ENCODE results near the gene CFAP206. TPM values are rescaled to one million over a fixed set of nuclear protein-coding genes. Genes with fewer than 3 reads are reported as not detected.
A peak's percentile ranks its signal among the peaks of the same experiment; 100 is the strongest.

The CFAP206 gene
- total and polyA plus RNA-seq, 7 experiments from 2014 or later, result not detected

DNA sequence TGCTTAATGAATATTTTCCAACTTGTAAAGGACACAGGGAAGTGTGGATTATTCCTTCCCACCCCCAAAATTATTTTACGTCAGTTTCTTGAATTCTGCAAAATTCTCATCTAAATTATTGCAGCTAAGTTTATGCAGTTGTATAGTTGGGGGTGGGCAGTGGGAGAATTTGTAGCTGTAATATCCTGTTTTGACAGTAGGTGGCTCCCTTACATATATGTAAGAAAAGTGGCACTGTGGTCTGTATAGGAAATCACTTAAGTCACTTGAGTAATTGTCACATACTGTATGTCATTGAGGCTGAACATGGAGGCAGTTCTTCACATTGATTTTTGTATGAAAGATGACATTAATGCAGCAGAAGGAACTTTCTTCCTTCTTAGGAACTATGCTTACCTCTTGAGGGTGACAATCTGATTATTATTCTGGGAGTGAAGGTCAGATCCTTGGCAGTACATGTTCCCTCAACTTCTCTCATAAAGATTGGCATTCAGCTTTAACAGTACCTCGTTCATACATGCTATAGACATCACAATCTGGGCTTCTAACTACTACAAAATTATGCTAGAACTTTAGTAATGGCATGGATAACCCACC lies 14.6 kb upstream of the CFAP206 start:
- Mint-ChIP-seq H3K27ac (no peak overlapping the region), H3K4me1 (peaks cover 0 to 3% (median 0%) of the 10 kb centered on the region in 7 donors), H3K9me3 (no peaks in the 10 kb centered on the region), H3K27me3 (no peaks in the 10 kb centered on the region), H3K36me3 (no peaks in the 10 kb centered on the region), H3K4me3 (no peak overlapping the region)
- H3K4me1 ChIP-seq (ENCODE audit: control insufficient read depth in 2 of 2, insufficient read depth in 2 of 2, low read length in 2 of 2), result no peaks in the 10 kb centered on the region
- no peak overlapping the region for H3K4me3 ChIP-seq (ENCODE audit: low read length)
- ChIA-PET CTCF (interaction anchor here (0.6 to 2.5 kb wide), 11 partner anchors 8 to 1480 kb away, joined by 3 to 19 read pairs (median 4); partner anchors contain the start of gene CFAP206), POLR2A (no interaction called here)
- DNase-seq (peak in 7 of 9 donors; percentile 43 to 63 (median 62)), ATAC-seq (peak; percentile 96)
- H3K27ac ChIP-seq (ENCODE audit: low read depth, low read length), result no peak overlapping the region
- no peaks in the 10 kb centered on the region for H3K36me3 ChIP-seq (ENCODE audit: control insufficient read depth in 2 of 3, insufficient read depth in 3 of 3, low read length in 3 of 3)
- intact Hi-C loops (cut with micrococcal nuclease), result loop anchor here (1.0 to 10.0 kb wide), 14 partner anchors 14 to 1477 kb away; partner anchors contain the start of genes AKIRIN2 (in 1 of the 2), CFAP206 (in 1 of the 2), CNR1 (in 1 of the 2) and SLC35A1 (in 1 of the 2)
- no peaks in the 10 kb centered on the region for H3K9me3 ChIP-seq (ENCODE audit: control insufficient read depth in 2 of 3, low read length in 3 of 3)
- H3K27me3 ChIP-seq (ENCODE audit: control insufficient read depth in 2 of 2, insufficient read depth in 2 of 2, low read length in 2 of 2), result no peaks in the 10 kb centered on the region

DNA sequence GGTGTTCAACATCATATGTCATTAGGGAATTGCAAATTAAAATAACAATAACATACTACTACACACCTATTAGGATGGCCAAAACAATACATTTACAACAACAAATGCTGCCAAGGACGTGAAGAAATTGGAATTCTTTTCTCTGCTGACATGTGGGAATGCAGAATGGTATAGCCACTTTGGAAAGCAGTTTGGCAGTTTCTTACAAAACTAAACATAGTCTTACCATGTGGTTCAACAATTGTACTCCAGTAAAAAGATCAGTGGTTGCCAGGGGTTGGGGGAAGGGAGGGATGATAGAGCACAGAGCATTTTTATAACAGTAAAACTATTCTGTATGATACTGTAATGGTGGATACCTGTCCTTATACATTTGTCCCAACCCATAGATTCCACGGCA lies 12.3 kb upstream of the CFAP206 start:
- H3K27ac Mint-ChIP-seq, result no peak overlapping the region
- peaks cover 0 to 3% (median 0%) of the 10 kb centered on the region in 7 donors for H3K4me1 Mint-ChIP-seq
- no peak for DNase-seq
- Histone ChIP-seq H3K9me3 (ENCODE audit: control insufficient read depth in 2 of 3, low read length in 3 of 3) (no peaks in the 10 kb centered on the region), H3K27me3 (ENCODE audit: control insufficient read depth in 2 of 2, insufficient read depth in 2 of 2, low read length in 2 of 2) (no peaks in the 10 kb centered on the region), H3K4me1 (ENCODE audit: control insufficient read depth in 2 of 2, insufficient read depth in 2 of 2, low read length in 2 of 2) (no peaks in the 10 kb centered on the region), H3K27ac (ENCODE audit: low read depth, low read length) (no peak overlapping the region), H3K4me3 (ENCODE audit: low read length) (no peak overlapping the region), H3K36me3 (ENCODE audit: control insufficient read depth in 2 of 3, insufficient read depth in 3 of 3, low read length in 3 of 3) (no peaks in the 10 kb centered on the region)
- no peak for ATAC-seq
- intact Hi-C loops (cut with micrococcal nuclease), result loop anchor here (10.0 kb wide), 2 partner anchors 439 to 769 kb away; partner anchors contain the start of gene CNR1 (in 1 of the 2)
- no peak overlapping the region for H3K4me3 Mint-ChIP-seq
- CTCF ChIA-PET, result no interaction called here
- peaks cover 0 to 6% (median 0%) of the 10 kb centered on the region in 5 donors for H3K36me3 Mint-ChIP-seq
- H3K9me3 Mint-ChIP-seq, result no peaks in the 10 kb centered on the region
- POLR2A ChIA-PET, result no interaction called here
- no peaks in the 10 kb centered on the region for H3K27me3 Mint-ChIP-seq

DNA sequence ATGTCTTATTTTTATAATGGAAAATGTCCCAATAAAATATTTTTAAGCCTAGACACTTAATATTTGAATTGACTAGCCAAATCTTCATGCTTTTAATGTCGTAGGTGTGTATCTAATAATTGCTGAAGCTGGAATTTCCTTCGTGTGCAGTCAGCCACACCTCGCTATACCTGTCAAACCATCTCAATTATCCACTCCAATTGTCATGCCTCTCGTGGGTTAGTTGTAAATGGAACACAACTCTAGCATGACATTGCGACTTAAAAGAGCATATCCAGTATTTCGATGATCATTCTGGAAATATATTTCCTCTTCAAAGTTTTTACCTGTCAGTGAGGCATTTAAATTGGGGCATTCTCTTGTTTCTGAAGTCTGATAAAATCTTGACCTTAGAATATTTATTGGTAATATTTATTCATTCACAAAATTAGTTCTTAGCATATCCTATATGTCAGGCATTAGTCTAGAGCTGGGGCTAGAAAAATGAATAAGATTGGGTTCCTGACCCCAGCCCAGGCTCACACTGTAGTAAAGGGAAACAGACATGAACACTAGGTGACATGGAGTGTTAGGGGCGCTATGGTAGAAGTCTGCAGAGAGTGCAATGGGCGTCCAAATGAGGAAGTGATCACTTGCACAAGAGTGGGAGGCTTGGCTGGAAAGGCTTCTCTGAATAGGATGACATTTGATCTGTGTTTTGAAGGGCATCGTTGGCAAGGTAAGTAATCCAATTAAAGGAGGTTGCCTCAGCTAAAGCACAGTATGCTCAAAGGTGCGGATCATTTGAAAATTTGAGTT lies 11.0 kb upstream of the CFAP206 start:
- intact Hi-C loops (cut with micrococcal nuclease), result loop anchor here (10.0 kb wide), 2 partner anchors 438 to 768 kb away; partner anchors contain the start of gene CNR1 (in 1 of the 2)
- ATAC-seq (no peak), DNase-seq (no peak)
- no peak overlapping the region for H3K4me3 Mint-ChIP-seq
- no peaks in the 10 kb centered on the region for H3K27me3 Mint-ChIP-seq
- Histone ChIP-seq H3K9me3 (ENCODE audit: control insufficient read depth in 2 of 3, low read length in 3 of 3) (no peaks in the 10 kb centered on the region), H3K36me3 (ENCODE audit: control insufficient read depth in 2 of 3, insufficient read depth in 3 of 3, low read length in 3 of 3) (no peaks in the 10 kb centered on the region), H3K4me1 (ENCODE audit: control insufficient read depth in 2 of 2, insufficient read depth in 2 of 2, low read length in 2 of 2) (no peaks in the 10 kb centered on the region), H3K27ac (ENCODE audit: low read depth, low read length) (no peak overlapping the region), H3K27me3 (ENCODE audit: control insufficient read depth in 2 of 2, insufficient read depth in 2 of 2, low read length in 2 of 2) (no peaks in the 10 kb centered on the region), H3K4me3 (ENCODE audit: low read length) (no peak overlapping the region)
- H3K36me3 Mint-ChIP-seq, result peaks cover 0 to 6% (median 0%) of the 10 kb centered on the region in 5 donors
- CTCF ChIA-PET, result no interaction called here
- H3K27ac Mint-ChIP-seq, result no peak overlapping the region
- H3K4me1 Mint-ChIP-seq, result peaks cover 0 to 3% (median 0%) of the 10 kb centered on the region in 7 donors
- H3K9me3 Mint-ChIP-seq, result no peaks in the 10 kb centered on the region
- POLR2A ChIA-PET, result no interaction called here

- ChIA-PET POLR2A (no interaction called here), CTCF (interaction anchor here (0.6 kb wide), 2 partner anchors 16 to 1974 kb away, joined by 3 to 5 read pairs; no protein-coding TSS in a partner anchor)
- DNase-seq (no peak), ATAC-seq (no peak)
- H3K27ac ChIP-seq (ENCODE audit: low read depth, low read length), result no peak overlapping the region
- H3K36me3 ChIP-seq (ENCODE audit: control insufficient read depth in 2 of 3, insufficient read depth in 3 of 3, low read length in 3 of 3), result no peaks in the 10 kb centered on the region
- Mint-ChIP-seq H3K27ac (no peak overlapping the region), H3K9me3 (no peaks in the 10 kb centered on the region), H3K4me3 (no peak overlapping the region), H3K4me1 (peaks cover 0 to 3% (median 0%) of the 10 kb centered on the region in 7 donors), H3K36me3 (peaks cover 0 to 6% (median 0%) of the 10 kb centered on the region in 5 donors), H3K27me3 (no peaks in the 10 kb centered on the region)
- no peak overlapping the region for H3K4me3 ChIP-seq (ENCODE audit: low read length)
- intact Hi-C loops (cut with micrococcal nuclease), result loop anchor here (10.0 kb wide), 2 partner anchors 437 to 767 kb away; partner anchors contain the start of gene CNR1 (in 1 of the 2)
- H3K4me1 ChIP-seq (ENCODE audit: control insufficient read depth in 2 of 2, insufficient read depth in 2 of 2, low read length in 2 of 2), result no peaks in the 10 kb centered on the region
- H3K9me3 ChIP-seq (ENCODE audit: control insufficient read depth in 2 of 3, low read length in 3 of 3), result no peaks in the 10 kb centered on the region
- no peaks in the 10 kb centered on the region for H3K27me3 ChIP-seq (ENCODE audit: control insufficient read depth in 2 of 2, insufficient read depth in 2 of 2, low read length in 2 of 2)
Measured at GRCh38 chr6:87397656-87398055, 10.1 kb upstream of the CFAP206 start.

GRCh38 chr6:87401832-87402231 lies 5.9 kb upstream of the CFAP206 start:
- H3K27ac Mint-ChIP-seq, result no peak overlapping the region
- H3K27me3 Mint-ChIP-seq, result peaks cover 8 to 21% (median 13%) of the 10 kb centered on the region in 5 donors
- no peaks in the 10 kb centered on the region for H3K4me1 Mint-ChIP-seq
- no peaks in the 10 kb centered on the region for H3K27me3 ChIP-seq (ENCODE audit: control insufficient read depth in 2 of 2, insufficient read depth in 2 of 2, low read length in 2 of 2)
- no peaks in the 10 kb centered on the region for H3K4me1 ChIP-seq (ENCODE audit: control insufficient read depth in 2 of 2, insufficient read depth in 2 of 2, low read length in 2 of 2)
- ChIA-PET CTCF (no interaction called here), POLR2A (no interaction called here)
- H3K9me3 ChIP-seq (ENCODE audit: control insufficient read depth in 2 of 3, low read length in 3 of 3), result no peaks in the 10 kb centered on the region
- H3K4me3 Mint-ChIP-seq, result no peak overlapping the region
- DNase-seq (no peak), ATAC-seq (no peak)
- no peaks in the 10 kb centered on the region for H3K36me3 ChIP-seq (ENCODE audit: control insufficient read depth in 2 of 3, insufficient read depth in 3 of 3, low read length in 3 of 3)
- no peaks in the 10 kb centered on the region for H3K9me3 Mint-ChIP-seq
- H3K27ac ChIP-seq (ENCODE audit: low read depth, low read length), result no peak overlapping the region
- intact Hi-C loops (cut with micrococcal nuclease), result loop anchor here in 1 of 2 donors (10.0 kb wide), 1 partner anchor 1953 kb away; the partner anchor contains the start of gene UBE2J1
- no peak overlapping the region for H3K4me3 ChIP-seq (ENCODE audit: low read length)
- peaks cover 0 to 6% (median 0%) of the 10 kb centered on the region in 5 donors for H3K36me3 Mint-ChIP-seq

DNA sequence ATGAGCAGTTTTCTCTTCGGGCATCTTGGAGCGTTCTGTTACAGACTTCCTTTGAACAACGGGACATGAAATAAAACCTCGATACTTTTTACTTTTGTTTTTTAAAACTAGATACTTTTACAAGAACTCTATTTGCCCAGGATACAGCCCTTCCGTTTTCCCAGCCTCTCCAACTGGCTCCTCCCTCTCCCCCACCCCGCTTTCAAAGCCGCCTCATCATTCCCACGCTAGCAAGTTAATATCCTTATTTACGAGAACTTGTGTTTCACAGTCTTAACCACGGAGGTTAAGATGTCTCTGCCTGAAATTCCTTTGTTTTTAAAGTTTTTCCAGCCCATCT lies 241 bp upstream of the CFAP206 start:
- POLR2A ChIA-PET, result interaction anchor here (1.0 kb wide), 1 partner anchor 268 kb away, joined by 3 read pairs; no protein-coding TSS in a partner anchor
- H3K4me1 Mint-ChIP-seq, result peaks cover 0 to 7% (median 5%) of the 10 kb centered on the region in 7 donors
- no peaks in the 10 kb centered on the region for H3K36me3 Mint-ChIP-seq
- H3K9me3 ChIP-seq (ENCODE audit: control insufficient read depth in 2 of 3, low read length in 3 of 3), result no peaks in the 10 kb centered on the region
- H3K36me3 ChIP-seq (ENCODE audit: control insufficient read depth in 2 of 3, insufficient read depth in 3 of 3, low read length in 3 of 3), result peaks cover 0 to 5% (median 0%) of the 10 kb centered on the region in 3 experiments
- H3K27ac Mint-ChIP-seq, result peak overlapping the region in 7 of 9 donors; percentile 21 to 78 (median 38)
- H3K4me1 ChIP-seq (ENCODE audit: control insufficient read depth in 2 of 2, insufficient read depth in 2 of 2, low read length in 2 of 2), result peaks cover 0 to 5% of the 10 kb centered on the region in 2 donors
- intact Hi-C loops (cut with micrococcal nuclease), result loop anchor here (1.0 to 10.0 kb wide), 8 partner anchors 14 to 1947 kb away; partner anchors contain the start of genes AKIRIN2 (in 2 of the 2), PNRC1 (in 2 of the 2), RNGTT (in 1 of the 2) and UBE2J1 (in 1 of the 2)
- H3K27me3 ChIP-seq (ENCODE audit: control insufficient read depth in 2 of 2, insufficient read depth in 2 of 2, low read length in 2 of 2), result no peaks in the 10 kb centered on the region
- peak overlapping the region; percentile 98 for H3K4me3 ChIP-seq (ENCODE audit: low read length)
- CTCF ChIA-PET, result interaction anchor here (1.1 kb wide), 1 partner anchor 14 kb away, joined by 3 read pairs; no protein-coding TSS in a partner anchor
- peak in 1 of 9 donors; percentile 4 for DNase-seq
- H3K27me3 Mint-ChIP-seq, result peaks cover 15 to 45% (median 23%) of the 10 kb centered on the region in 5 donors
- peak overlapping the region; percentile 75 for H3K27ac ChIP-seq (ENCODE audit: low read depth, low read length)
- peaks cover 0 to 1% (median 0%) of the 10 kb centered on the region in 11 donors for H3K9me3 Mint-ChIP-seq
- no peak for ATAC-seq
- H3K4me3 Mint-ChIP-seq, result peak overlapping the region; percentile 76 to 94 (median 88)

All from naive thymus-derived CD4-positive, alpha-beta T cell (primary cell).